GM23248 (cell line): ENCODE results near the gene CLEC16A. TPM values are rescaled to one million over a fixed set of nuclear protein-coding genes. Genes with fewer than 3 reads are reported as not detected.
A peak's percentile ranks its signal among the peaks of the same experiment; 100 is the strongest.

Experiments used
- DNase-seq: peaks from one replicate; pipeline ENCODE4 v3.0.0-alpha.2; 2015
- H2AFZ ChIP-seq: fragments of 200-600 bp; sonication (generic); 2 replicates; pipeline ENCODE4 v1.6.1; 2016; ENCODE audit warnings: antibody characterized with exemption
- H3F3A ChIP-seq: fragments of 200-600 bp; sonication (generic); 2 replicates; pipeline ENCODE4 v1.6.1; 2016; ENCODE audit warnings: mild to moderate bottlenecking, antibody characterized with exemption, mixed run types; ENCODE audit not compliant: insufficient read depth
- H3K27ac ChIP-seq: fragments of 200-600 bp; sonication (generic); 2 replicates; pipeline ENCODE4 v1.5.1; 2016; ENCODE audit warnings: mild to moderate bottlenecking
- H3K27me3 ChIP-seq: fragments of 200-600 bp; sonication (generic); replicated peaks from 2 replicates; pipeline ENCODE4 v1.6.1; 2016; ENCODE audit warnings: mild to moderate bottlenecking; ENCODE audit not compliant: insufficient read depth
- H3K36me3 ChIP-seq: fragments of 200-600 bp; sonication (generic); 2 replicates; pipeline ENCODE4 v1.6.1; 2016; ENCODE audit warnings: low read depth, mild to moderate bottlenecking
- H3K4me1 ChIP-seq: fragments of 200-600 bp; sonication (generic); 2 replicates; pipeline ENCODE4 v1.6.1; 2016; ENCODE audit warnings: mild to moderate bottlenecking; ENCODE audit not compliant: insufficient read depth
- H3K4me2 ChIP-seq: fragments of 200-600 bp; sonication (generic); one replicate; pipeline ENCODE4 v1.6.1; 2016; ENCODE audit warnings: mild to moderate bottlenecking; ENCODE audit not compliant: unreplicated experiment
- H3K4me3 ChIP-seq: fragments of 200-600 bp; sonication (generic); 2 replicates; pipeline ENCODE4 v1.5.1; 2016; ENCODE audit warnings: mild to moderate bottlenecking
- H3K79me2 ChIP-seq: fragments of 200-600 bp; sonication (generic); 2 replicates; pipeline ENCODE4 v1.6.1; 2016; ENCODE audit warnings: mild to moderate bottlenecking; ENCODE audit not compliant: insufficient read depth
- H3K9ac ChIP-seq: fragments of 200-600 bp; sonication (generic); 2 replicates; pipeline ENCODE4 v1.6.1; 2016; ENCODE audit warnings: mild to moderate bottlenecking
- H3K9me2 ChIP-seq: fragments of 200-600 bp; sonication (generic); 2 replicates; pipeline ENCODE4 v1.6.1; 2016; ENCODE audit warnings: mixed run types, mild to moderate bottlenecking, moderate library complexity; ENCODE audit not compliant: insufficient read depth
- H3K9me3 ChIP-seq: fragments of 200-600 bp; sonication (generic); one replicate; pipeline ENCODE4 v1.6.1; 2017; ENCODE audit warnings: low read depth
- H4K20me1 ChIP-seq: fragments of 200-600 bp; sonication (generic); 2 replicates; pipeline ENCODE4 v1.6.0; 2016; ENCODE audit not compliant: insufficient read depth
- EZH2 ChIP-seq: fragments of 200-600 bp; sonication (generic); IDR thresholded peaks from 2 replicates; pipeline ENCODE4 v1.6.1; 2018; ENCODE audit warnings: antibody characterized with exemption, mild to moderate bottlenecking; ENCODE audit not compliant: insufficient read depth, poor library complexity, severe bottlenecking
- EZH2phosphoT487 ChIP-seq: fragments of 200-600 bp; sonication (generic); IDR thresholded peaks from 2 replicates; pipeline ENCODE4 v1.6.1; 2018; ENCODE audit warnings: antibody characterized with exemption, moderate library complexity, mild to moderate bottlenecking, low read depth; ENCODE audit not compliant: insufficient read depth
- WGBS, 2 experiments: methylation state at CpG; one replicate each; pipeline ENCODE4 v1.1.6; 2015 to 2017; ENCODE audit warnings: low lambda C conversion rate in 2 of 2, low coverage in 1 of 2; ENCODE audit errors: missing lambda C conversion rate in 2 of 2; 5-methylcytosine and 5-hydroxymethylcytosine counted together
- in situ Hi-C: fragments of 300-500 bp; cut with MboI; formaldehyde crosslinking; loops from 2 replicates; pipeline ENCODE4 v1.15.0; 2020
- polyA plus RNA-seq: library from polyadenylated mRNA; unstranded; fragments of >200 nt; fragmentation: Nextera tagmentation; extraction: Ambion mirVana; gene quantifications from 2 replicates; pipeline ENCODE4 v1.2.1, GENCODE V29; 2016
- total RNA-seq: library from RNA; depleted of rRNA; stranded (reverse); fragments of >200 nt; shearing (Covaris generic); gene quantifications from 2 replicates; pipeline ENCODE4 v1.2.3, GENCODE V29; 2014

CLEC16A gene
- total and polyA plus RNA-seq, 2 experiments from 2014 or later, result 13.2 to 21.4 TPM

- Histone ChIP-seq H4K20me1 (no peaks in the 10 kb centered on the region), H3K9ac (no peak overlapping the region), H3K27ac (no peak overlapping the region), H2AFZ (no peak overlapping the region), H3K79me2 (no peaks in the 10 kb centered on the region), H3K4me2 (no peak overlapping the region), H3K27me3 (no peaks in the 10 kb centered on the region), H3K4me3 (no peak overlapping the region), H3K36me3 (no peaks in the 10 kb centered on the region), H3F3A (no peaks in the 10 kb centered on the region), H3K9me3 (no peaks in the 10 kb centered on the region), H3K9me2 (no peaks in the 10 kb centered on the region), H3K4me1 (peaks cover 4% of the 10 kb centered on the region; the same call in 1 of the 2 replicates)
- no peak for DNase-seq
- TF ChIP-seq EZH2, result no peak
- no peak for TF ChIP-seq EZH2phosphoT487
- WGBS, 2 experiments, result 97 to 98% methylated on average over 4 of the region's 4 CpGs
- in situ Hi-C loops, result no loop called here
These were observed 168.5 kb downstream of the CLEC16A start for GRCh38 chr16:11112723-11113348.

DNA sequence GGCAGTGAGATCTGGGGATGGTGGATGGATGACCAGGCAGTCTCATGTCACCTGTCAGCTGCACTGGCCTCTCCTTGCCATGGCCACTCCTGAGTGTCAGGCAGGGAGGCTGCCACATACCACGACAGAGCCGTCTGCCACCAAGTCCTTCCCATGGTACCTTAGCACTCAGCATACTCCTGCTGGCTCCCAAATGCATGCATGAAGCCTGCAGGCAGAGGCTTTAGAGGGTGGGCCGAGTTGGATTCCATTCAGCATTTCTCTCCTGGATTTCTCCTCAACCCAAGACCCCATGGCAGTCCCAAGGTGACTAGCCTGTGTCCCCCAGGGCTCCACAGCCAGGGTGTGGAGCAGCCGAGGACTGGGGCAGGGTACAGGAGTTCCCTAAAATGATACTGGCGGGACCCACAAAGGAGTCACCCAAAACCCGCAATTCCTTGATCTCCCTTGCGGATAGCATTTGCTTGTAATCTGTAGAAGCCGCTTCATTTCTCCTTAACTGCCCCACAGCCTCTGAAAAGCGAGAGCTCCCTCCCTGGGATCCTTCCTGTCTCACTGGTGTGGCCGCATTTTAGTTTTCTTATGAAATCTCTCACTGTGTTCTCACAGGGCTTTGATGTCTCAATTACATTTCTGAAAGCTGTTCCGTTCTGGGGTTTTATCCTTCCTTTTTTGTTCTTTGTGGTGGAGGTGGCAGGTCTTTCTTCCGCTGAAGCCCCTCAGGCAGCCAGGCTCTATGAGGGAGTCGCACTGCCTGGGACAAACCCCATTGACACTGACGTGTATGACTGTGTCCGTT lies 170.2 kb downstream of the CLEC16A start:
- in situ Hi-C loops, result no loop called here
- no peak overlapping the region for H3K27ac ChIP-seq

GRCh38 chr16:11117576-11118211 lies 173.3 kb downstream of the CLEC16A start:
- Histone ChIP-seq H3K4me3 (no peak overlapping the region), H3K4me2 (no peak overlapping the region), H4K20me1 (no peaks in the 10 kb centered on the region), H3K27ac (no peak overlapping the region), H3K79me2 (no peaks in the 10 kb centered on the region), H3K9me3 (no peaks in the 10 kb centered on the region), H3F3A (no peaks in the 10 kb centered on the region), H3K36me3 (no peaks in the 10 kb centered on the region), H3K9ac (no peak overlapping the region), H3K27me3 (no peaks in the 10 kb centered on the region), H3K9me2 (no peaks in the 10 kb centered on the region), H3K4me1 (peaks cover 5% of the 10 kb centered on the region; the same call in 1 of the 2 replicates), H2AFZ (no peak overlapping the region)
- 87 to 89% methylated on average over 5 of the region's 5 CpGs for WGBS, 2 experiments
- TF ChIP-seq EZH2, result no peak
- DNase-seq, result no peak
- in situ Hi-C loops, result no loop called here

More for the DNA sequence above, 170.2 kb downstream of the CLEC16A start:
- no peak overlapping the region for H2AFZ ChIP-seq
- no peaks in the 10 kb centered on the region for H3K27me3 ChIP-seq
- no peak overlapping the region for H3K4me2 ChIP-seq
- H3K79me2 ChIP-seq, result no peaks in the 10 kb centered on the region
- H4K20me1 ChIP-seq, result no peaks in the 10 kb centered on the region
- TF ChIP-seq EZH2phosphoT487 (no peak), EZH2 (no peak)
- H3F3A ChIP-seq, result no peaks in the 10 kb centered on the region
- H3K4me1 ChIP-seq, result peaks cover 5% of the 10 kb centered on the region; the same call in 1 of the 2 replicates
- H3K9me2 ChIP-seq, result no peaks in the 10 kb centered on the region
- no peaks in the 10 kb centered on the region for H3K9me3 ChIP-seq
- DNase-seq, result no peak
- H3K4me3 ChIP-seq, result no peak overlapping the region
- H3K36me3 ChIP-seq, result no peaks in the 10 kb centered on the region
- H3K9ac ChIP-seq, result no peak overlapping the region
- WGBS, 2 experiments, result 93 to 95% methylated on average over 15 of the region's 15 CpGs

- Histone ChIP-seq H3K9me3 (no peaks in the 10 kb centered on the region), H3K79me2 (no peaks in the 10 kb centered on the region), H3F3A (no peaks in the 10 kb centered on the region), H3K9me2 (no peaks in the 10 kb centered on the region), H3K36me3 (no peaks in the 10 kb centered on the region), H3K27me3 (no peaks in the 10 kb centered on the region), H4K20me1 (no peaks in the 10 kb centered on the region), H3K27ac (no peak overlapping the region), H3K4me3 (no peak overlapping the region), H2AFZ (no peak overlapping the region), H3K9ac (no peak overlapping the region), H3K4me2 (no peak overlapping the region), H3K4me1 (peaks cover 5% of the 10 kb centered on the region; the same call in 1 of the 2 replicates)
- DNase-seq, result peak; percentile 29
- in situ Hi-C loops, result no loop called here
- TF ChIP-seq EZH2, result no peak
- no peak for TF ChIP-seq EZH2phosphoT487
- 64 to 70% methylated on average over 2 of the region's 2 CpGs for WGBS, 2 experiments
These were observed 174.1 kb downstream of the CLEC16A start for GRCh38 chr16:11118479-11118878.
